ENCODE results near the gene ASB18. TPM values are rescaled to one million over a fixed set of nuclear protein-coding genes. Genes with fewer than 3 reads are reported as not detected.

The ASB18 gene
- total RNA-seq, 1 experiment from 2014 or later, result not detected

Small RNAs within 50 kb of the gene (small RNA-seq; reads per million reads assigned to genes)
- gene RF00019, result 0 reads per million in 2 experiments
- 0 reads per million in 2 experiments for gene RNU1-31P

Other genes starting within 250 kb of the ASB18 start
- 1.2 TPM in 2 replicates for gene GBX2, start 96.0 kb downstream of the ASB18 start, total RNA-seq (2014; rRNA removed; shearing (Covaris generic))